Mucosa of descending colon (tissue), 3 donors: ENCODE measurements around the gene SDR42E1. TPM values are rescaled to one million over a fixed set of nuclear protein-coding genes. Genes with fewer than 3 reads are reported as not detected.
"Not testable (repeated sequence)": the region's sequence is repeated elsewhere in the genome, so short reads cannot be mapped to it uniquely, and the experiment has no call there.

Source experiments
- ATAC-seq: fragments of 200-7000 bp; cut with Tn5 transposase; one replicate; pipeline ENCODE4 v1.9.1; 2020; ENCODE audit warnings: mild to moderate bottlenecking, moderate library complexity
- DNase-seq, 3 donors: peaks; one replicate each; pipeline ENCODE4 v3.0.0-alpha.2; 2020
- H3K36me3 ChIP-seq: fragments of 200-600 bp; one replicate; pipeline ENCODE4 v1.8.0; 2021; ENCODE audit warnings: low read depth, mild to moderate bottlenecking
- H3K4me1 ChIP-seq: fragments of 200-600 bp; one replicate; pipeline ENCODE4 v1.8.0; 2021; ENCODE audit warnings: low read depth, mild to moderate bottlenecking
- H3K4me3 ChIP-seq: fragments of 200-600 bp; one replicate; pipeline ENCODE4 v1.8.0; 2021; ENCODE audit warnings: mild to moderate bottlenecking
- H3K9me3 ChIP-seq: fragments of 200-600 bp; one replicate; pipeline ENCODE4 v1.8.0; 2021; ENCODE audit warnings: mild to moderate bottlenecking
- CTCF ChIP-seq: fragments of 200-600 bp; IDR thresholded peaks from one replicate; pipeline ENCODE4 v1.8.0; 2022; ENCODE audit warnings: antibody characterized with exemption, mild to moderate bottlenecking
- intact Hi-C, 2 donors: fragments of 100-400 bp; cut with DNase I in 1 of 2; cut with micrococcal nuclease in 1 of 2; formaldehyde crosslinking; loops; one replicate each; pipeline versions ENCODE4 v1.11.0 to v1.11.1; 2022; cut with DNase I, micrococcal nuclease
- total RNA-seq, 3 donors: library from RNA; stranded (reverse); fragmentation: NEBNext Ultra II Directional in 2 of 3; extraction: Animal tissue kit (Norgen Biotek cat#: 25700) in 2 of 3; gene quantifications; one replicate each; pipeline versions ENCODE4 v1.2.1 to v1.2.4, GENCODE V29; 2021 to 2023
- donor health status: DM: no; HTN: no; CAD: no; lungs with moderate emphysema.
- donor health status: DM: no; HTN: no; CAD: no.
- donor health status: DM: no; HTN: yes; CAD: no.

SDR42E1 gene
- total RNA-seq, 3 donors from 2014 or later: 5.9 to 14.0 (median 6.7) TPM

GRCh38 chr16:82010649-82011048 lies 621 bp downstream of the SDR42E1 start:
- Histone ChIP-seq H3K4me3 (no peak overlapping the region), H3K9me3 (peaks cover 8% of the 10 kb centered on the region), H3K4me1 (peaks cover under 1% of the 10 kb centered on the region), H3K36me3 (no peaks in the 10 kb centered on the region)
- no peak for TF ChIP-seq CTCF
- ATAC-seq (no peak), DNase-seq (no peak)
- intact Hi-C loops: no loop called here

- intact Hi-C loops, H3K4me3 ChIP-seq, H3K9me3 ChIP-seq, DNase-seq, H3K4me1 ChIP-seq, H3K36me3 ChIP-seq, ATAC-seq: not testable (repeated sequence)
Measured at GRCh38 chr16:82009789-82010188, 1.5 kb downstream of the SDR42E1 start.

GRCh38 chr16:82008957-82009592 lies 2.2 kb downstream of the SDR42E1 start:
- ATAC-seq (no peak), DNase-seq (no peak)
- Histone ChIP-seq H3K4me1 (no peaks in the 10 kb centered on the region), H3K4me3 (no peak overlapping the region), H3K36me3 (no peaks in the 10 kb centered on the region), H3K9me3 (peaks cover 8% of the 10 kb centered on the region)
- intact Hi-C loops: no loop called here
- TF ChIP-seq CTCF: no peak

- Histone ChIP-seq H3K9me3 (peaks cover 8% of the 10 kb centered on the region), H3K4me1 (no peaks in the 10 kb centered on the region), H3K4me3 (no peak overlapping the region), H3K36me3 (no peaks in the 10 kb centered on the region)
- TF ChIP-seq CTCF: no peak
- no peak for ATAC-seq
- DNase-seq: no peak
- intact Hi-C loops: no loop called here
Measured at GRCh38 chr16:82007189-82007588, 4.1 kb downstream of the SDR42E1 start.

GRCh38 chr16:82006036-82006435 lies 5.2 kb downstream of the SDR42E1 start:
- H3K4me1 ChIP-seq: no peaks in the 10 kb centered on the region
- DNase-seq (no peak), ATAC-seq (no peak)
- H3K9me3 ChIP-seq: peaks cover 8% of the 10 kb centered on the region
- no peak for TF ChIP-seq CTCF
- H3K4me3 ChIP-seq: no peak overlapping the region
- intact Hi-C loops: no loop called here
- no peaks in the 10 kb centered on the region for H3K36me3 ChIP-seq

- peaks cover 8% of the 10 kb centered on the region for H3K9me3 ChIP-seq
Measured at GRCh38 chr16:82005027-82005830, 6.0 kb downstream of the SDR42E1 start.

More at GRCh38 chr16:82005027-82005830, 6.0 kb downstream of the SDR42E1 start:
- Histone ChIP-seq H3K4me3 (no peak overlapping the region), H3K4me1 (no peaks in the 10 kb centered on the region), H3K36me3 (no peaks in the 10 kb centered on the region)
- TF ChIP-seq CTCF: no peak
- intact Hi-C loops: no loop called here
- ATAC-seq: no peak
- DNase-seq: no peak
